Urinary bladder (tissue), 4 donors: ENCODE measurements around the gene ADM2. TPM values are rescaled to one million over a fixed set of nuclear protein-coding genes. Genes with fewer than 3 reads are reported as not detected.

ENCODE experiments used
- DNase-seq: peaks from one replicate; pipeline ENCODE4 v3.0.0-alpha.2; 2015; ENCODE audit errors: extremely low spot score
- H3K27ac ChIP-seq: one replicate; pipeline ENCODE4 v1.5.1; 2013; ENCODE audit warnings: low read depth, mild to moderate bottlenecking, moderate library complexity
- H3K36me3 ChIP-seq: one replicate; pipeline ENCODE4 v1.6.1; 2013; ENCODE audit warnings: mild to moderate bottlenecking, moderate library complexity; ENCODE audit not compliant: insufficient read depth
- H3K4me1 ChIP-seq: one replicate; pipeline ENCODE4 v1.6.1; 2013; ENCODE audit warnings: mild to moderate bottlenecking, moderate library complexity; ENCODE audit not compliant: insufficient read depth
- H3K4me3 ChIP-seq: one replicate; pipeline ENCODE4 v1.5.1; 2013; ENCODE audit warnings: low read depth, low read length
- WGBS: extraction: QIAGEN DNeasy Blood & Tissue Kit; methylation state at CpG from one replicate; pipeline ENCODE4 v1.1.7; 2013; 5-methylcytosine and 5-hydroxymethylcytosine counted together
- polyA plus RNA-seq: library from polyadenylated mRNA; stranded (reverse); fragments of 200-250 nt; gene quantifications from one replicate; pipeline ENCODE4 v1.2.3, GENCODE V29; 2013
- total RNA-seq: library from RNA; depleted of rRNA; stranded (reverse); fragments of >200 nt; gene quantifications from one replicate; pipeline ENCODE4 v1.2.3, GENCODE V29; 2014
- donor health status: healthy with polysubstance abuse.
- donor health status: healthy.

ADM2 gene
- total and polyA plus RNA-seq, 2 donors, result 0.11 to 0.37 TPM

DNA sequence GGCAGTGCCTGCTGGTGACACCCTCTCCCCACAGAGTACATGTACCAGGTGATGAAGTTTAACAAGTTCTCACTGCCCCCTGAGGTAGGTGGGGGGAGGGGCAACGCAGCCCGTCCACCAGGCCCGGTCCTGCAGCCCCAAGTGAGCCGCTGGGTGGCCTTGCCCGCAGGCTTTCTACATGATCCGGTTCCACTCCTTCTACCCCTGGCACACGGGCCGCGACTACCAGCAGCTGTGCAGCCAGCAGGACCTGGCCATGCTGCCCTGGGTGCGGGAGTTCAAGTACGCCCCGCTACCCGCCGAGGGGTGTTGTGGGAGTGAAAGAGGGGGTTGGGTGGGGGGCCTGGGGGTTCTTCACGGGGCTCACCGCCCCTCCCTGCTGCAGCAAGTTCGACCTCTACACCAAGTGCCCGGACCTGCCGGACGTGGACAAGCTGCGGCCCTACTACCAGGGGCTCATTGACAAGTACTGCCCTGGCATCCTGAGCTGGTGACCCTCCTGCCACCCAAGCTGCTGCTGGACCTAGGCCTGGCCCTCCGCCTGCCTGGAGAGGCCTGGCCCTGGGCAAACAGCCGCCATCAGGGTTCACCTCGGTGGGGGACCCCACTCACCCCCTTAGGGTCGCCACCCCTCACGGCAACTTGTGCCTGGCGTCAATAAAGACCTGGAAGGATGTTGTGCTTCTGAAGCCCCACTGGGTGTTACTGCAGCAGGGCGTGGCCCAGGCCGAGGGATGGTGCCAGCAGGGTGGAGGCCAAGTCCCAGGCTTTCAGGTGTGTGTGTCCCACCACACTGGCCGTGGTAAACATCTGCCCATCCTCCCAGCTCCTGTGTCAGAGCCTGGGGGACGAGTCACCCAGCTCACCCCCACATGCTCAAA lies 8.3 kb downstream of the ADM2 start:
- 76% methylated on average over 31 of the region's 31 CpGs for WGBS
- no peak for DNase-seq
- H3K27ac ChIP-seq, result no peak overlapping the region
- H3K36me3 ChIP-seq, result no peaks in the 10 kb centered on the region
- no peaks in the 10 kb centered on the region for H3K4me1 ChIP-seq
- H3K4me3 ChIP-seq, result no peak overlapping the region

DNA sequence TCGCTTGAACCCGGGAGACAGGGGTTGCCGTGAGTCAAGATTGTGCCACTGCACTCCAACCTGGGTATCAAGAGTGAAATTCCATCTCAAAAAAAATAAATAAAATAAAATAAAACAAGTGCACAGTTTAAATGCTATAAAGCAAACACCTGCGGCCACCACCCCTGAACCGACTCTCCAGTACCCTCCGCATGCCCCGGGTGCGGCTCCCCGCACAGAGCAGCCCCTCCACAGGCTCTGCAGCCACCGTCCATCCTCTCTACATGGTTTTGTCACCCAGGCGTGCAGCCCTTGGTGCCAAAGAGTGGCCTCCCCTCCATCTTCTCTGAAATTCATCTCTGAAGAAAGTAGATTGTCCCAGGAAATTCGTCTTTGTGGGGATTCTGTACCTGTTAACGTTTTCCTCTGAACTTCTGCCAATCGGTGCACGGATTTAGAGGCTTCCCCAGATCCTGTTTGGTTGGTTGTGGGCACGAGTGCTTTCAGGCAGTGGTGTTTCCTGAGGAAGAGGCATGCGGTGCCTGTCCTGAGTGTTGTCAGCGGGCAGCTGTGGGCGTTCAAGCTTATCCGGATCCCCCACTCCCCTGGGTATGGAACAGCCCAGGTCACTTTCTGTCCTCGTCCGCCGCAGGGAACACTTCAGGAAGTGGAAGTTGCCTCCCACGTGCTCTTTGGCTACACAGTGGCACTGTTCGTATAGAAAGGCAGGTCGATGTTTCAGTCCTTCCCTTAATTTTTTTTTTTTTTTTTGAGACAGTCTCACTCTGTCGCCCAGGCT lies 9.4 kb downstream of the ADM2 start:
- H3K27ac ChIP-seq, result no peak overlapping the region
- no peak overlapping the region for H3K4me3 ChIP-seq
- DNase-seq, result no peak
- H3K4me1 ChIP-seq, result no peaks in the 10 kb centered on the region
- no peaks in the 10 kb centered on the region for H3K36me3 ChIP-seq
- 69% methylated on average over 27 of the region's 27 CpGs for WGBS

DNA sequence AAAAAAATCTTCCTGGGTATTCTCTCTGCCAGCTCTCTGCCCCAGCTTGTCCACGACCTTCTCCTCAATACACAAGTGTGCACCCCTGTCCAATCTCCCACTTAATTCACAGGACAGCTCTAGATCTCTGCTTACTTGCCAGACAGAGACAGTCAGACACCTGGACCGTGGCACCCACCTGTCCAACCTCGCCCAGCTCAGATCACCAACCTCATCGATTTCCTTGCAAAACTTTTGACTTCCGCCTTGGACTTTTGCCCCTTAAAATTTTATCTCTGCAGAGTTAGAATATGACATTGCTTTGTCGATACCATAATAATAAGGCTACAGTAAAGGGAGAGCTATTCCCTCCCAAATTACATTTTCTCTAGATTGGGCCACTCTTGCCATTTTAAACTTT lies 15.8 kb downstream of the ADM2 start:
- H3K4me1 ChIP-seq, result peaks cover 1% of the 10 kb centered on the region
- no peak overlapping the region for H3K4me3 ChIP-seq
- no peaks in the 10 kb centered on the region for H3K36me3 ChIP-seq
- H3K27ac ChIP-seq, result no peak overlapping the region
- DNase-seq, result no peak
- 83% methylated on average over 6 of the region's 6 CpGs for WGBS

DNA sequence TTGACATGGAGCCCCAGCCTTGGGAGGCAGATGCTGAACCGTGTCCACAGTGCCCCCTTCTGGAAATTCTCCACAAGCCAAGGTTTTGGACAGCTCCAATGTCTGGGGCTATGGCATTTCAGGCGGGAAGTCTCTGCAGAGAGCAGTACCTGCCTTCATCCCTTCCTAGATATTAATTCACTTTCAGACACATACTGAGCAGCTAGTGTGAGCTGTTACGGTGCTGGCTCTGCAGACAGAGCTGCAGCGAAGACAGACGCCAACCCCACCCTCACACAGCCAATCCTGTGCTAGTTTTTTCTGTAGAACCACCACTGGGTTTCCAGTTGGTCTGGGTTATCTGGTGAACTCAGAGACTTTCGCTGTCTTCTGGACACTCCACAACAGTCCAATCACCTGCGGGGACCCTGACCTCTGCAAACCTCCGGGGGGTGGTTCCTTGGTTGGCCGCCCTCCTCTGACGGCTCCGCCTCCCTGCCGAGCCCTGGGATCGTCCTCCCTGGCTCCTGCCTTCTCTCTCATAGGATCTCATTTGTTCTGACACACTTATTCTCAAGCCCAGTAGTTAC lies 17.1 kb downstream of the ADM2 start:
- WGBS, result 12% methylated on average over 13 of the region's 13 CpGs
- no peak overlapping the region for H3K27ac ChIP-seq
- H3K36me3 ChIP-seq, result peaks cover 2% of the 10 kb centered on the region
- H3K4me3 ChIP-seq, result no peak overlapping the region
- peaks cover 1% of the 10 kb centered on the region for H3K4me1 ChIP-seq
- no peak for DNase-seq

DNA sequence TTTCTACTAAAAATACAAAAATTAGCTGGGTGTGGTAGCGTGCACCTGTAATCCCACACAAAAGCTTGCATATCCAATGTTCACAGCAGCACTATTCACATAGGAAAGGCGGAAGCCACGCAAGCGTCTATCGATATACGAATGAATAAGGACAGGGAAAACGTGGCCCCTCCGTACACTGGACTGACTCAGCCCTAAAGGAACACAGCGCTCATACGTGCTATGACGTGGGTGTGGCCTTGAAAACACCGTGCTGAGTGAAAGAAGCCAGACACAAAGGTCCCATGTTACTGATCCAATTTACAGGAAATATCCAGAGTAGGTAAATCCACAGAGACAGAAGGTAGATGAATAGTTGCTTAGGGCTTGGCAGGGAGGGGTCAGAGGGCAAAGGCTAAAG lies 19.1 kb downstream of the ADM2 start:
- no peak overlapping the region for H3K27ac ChIP-seq
- peaks cover 8% of the 10 kb centered on the region for H3K36me3 ChIP-seq
- H3K4me3 ChIP-seq, result no peak overlapping the region
- 87% methylated on average over 12 of the region's 12 CpGs for WGBS
- no peak for DNase-seq
- H3K4me1 ChIP-seq, result peaks cover 1% of the 10 kb centered on the region

DNA sequence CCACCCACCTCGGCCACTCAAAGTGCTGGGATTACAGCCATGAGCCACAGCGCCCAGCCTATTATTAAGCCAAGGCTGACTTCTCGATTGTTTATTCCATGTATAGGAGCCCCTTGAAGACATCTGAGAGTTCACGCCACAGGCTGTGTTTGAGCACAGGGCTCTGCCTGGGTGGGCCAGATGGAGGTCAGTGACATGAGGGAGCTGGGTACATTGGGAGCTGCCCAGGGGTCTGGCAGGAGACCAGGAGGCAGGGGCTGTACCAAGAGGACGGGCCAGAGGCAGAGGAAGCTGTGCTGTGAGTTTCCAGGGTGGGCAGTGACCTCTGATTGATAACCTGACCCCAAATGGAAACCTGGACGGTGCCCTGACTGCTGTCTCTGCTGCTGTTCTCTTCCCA lies 20.8 kb downstream of the ADM2 start:
- Histone ChIP-seq H3K4me3 (no peak overlapping the region), H3K36me3 (peaks cover 9% of the 10 kb centered on the region), H3K4me1 (peaks cover 1% of the 10 kb centered on the region), H3K27ac (no peak overlapping the region)
- DNase-seq, result no peak
- WGBS, result 75% methylated on average over 6 of the region's 6 CpGs

DNA sequence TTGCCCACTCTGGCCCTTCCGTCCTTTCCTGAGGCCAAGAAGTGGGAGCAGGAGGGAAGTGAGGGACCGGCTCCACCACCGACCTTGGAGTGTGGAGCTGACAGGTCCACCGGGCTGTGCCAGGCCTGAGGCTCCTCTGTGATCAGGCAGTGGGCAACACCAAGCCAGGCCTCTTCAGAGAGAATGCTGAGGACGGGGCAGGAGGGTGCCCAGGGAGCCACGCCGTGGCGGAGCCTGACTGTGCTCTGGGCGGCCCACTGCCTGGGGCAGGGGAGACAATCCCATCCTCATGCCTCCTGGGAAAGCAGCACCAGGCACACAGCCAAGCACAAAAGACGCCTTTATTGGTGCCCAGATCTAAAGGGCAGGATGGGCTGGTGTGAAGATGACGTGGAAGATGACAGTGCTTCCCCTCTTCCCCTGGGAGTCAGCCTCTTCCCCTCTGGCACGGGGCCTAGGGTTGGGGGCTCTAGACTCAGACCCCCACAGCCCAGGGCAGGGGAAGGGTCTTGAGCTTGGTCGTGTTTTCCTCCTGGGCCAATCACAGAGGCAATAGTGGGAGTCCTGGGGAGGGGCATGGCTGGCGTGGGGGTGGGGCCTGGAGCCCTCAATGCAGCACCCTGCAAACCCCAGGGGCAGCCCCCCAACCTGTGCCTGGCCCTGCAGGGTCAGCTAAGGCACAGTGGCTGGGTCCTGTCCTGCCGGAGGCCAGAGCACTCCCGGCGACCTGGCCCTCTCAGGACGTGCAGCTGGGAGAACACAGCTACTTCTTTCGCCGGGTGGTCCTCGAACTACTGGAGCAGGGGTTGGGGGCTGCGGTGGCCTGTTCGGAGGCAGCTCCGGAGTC lies 21.5 kb downstream of the ADM2 start:
- H3K4me3 ChIP-seq, result no peak overlapping the region
- peaks cover 9% of the 10 kb centered on the region for H3K36me3 ChIP-seq
- WGBS, result 79% methylated on average over 24 of the region's 24 CpGs
- no peak for DNase-seq
- H3K4me1 ChIP-seq, result peaks cover 1% of the 10 kb centered on the region
- H3K27ac ChIP-seq, result no peak overlapping the region

DNA sequence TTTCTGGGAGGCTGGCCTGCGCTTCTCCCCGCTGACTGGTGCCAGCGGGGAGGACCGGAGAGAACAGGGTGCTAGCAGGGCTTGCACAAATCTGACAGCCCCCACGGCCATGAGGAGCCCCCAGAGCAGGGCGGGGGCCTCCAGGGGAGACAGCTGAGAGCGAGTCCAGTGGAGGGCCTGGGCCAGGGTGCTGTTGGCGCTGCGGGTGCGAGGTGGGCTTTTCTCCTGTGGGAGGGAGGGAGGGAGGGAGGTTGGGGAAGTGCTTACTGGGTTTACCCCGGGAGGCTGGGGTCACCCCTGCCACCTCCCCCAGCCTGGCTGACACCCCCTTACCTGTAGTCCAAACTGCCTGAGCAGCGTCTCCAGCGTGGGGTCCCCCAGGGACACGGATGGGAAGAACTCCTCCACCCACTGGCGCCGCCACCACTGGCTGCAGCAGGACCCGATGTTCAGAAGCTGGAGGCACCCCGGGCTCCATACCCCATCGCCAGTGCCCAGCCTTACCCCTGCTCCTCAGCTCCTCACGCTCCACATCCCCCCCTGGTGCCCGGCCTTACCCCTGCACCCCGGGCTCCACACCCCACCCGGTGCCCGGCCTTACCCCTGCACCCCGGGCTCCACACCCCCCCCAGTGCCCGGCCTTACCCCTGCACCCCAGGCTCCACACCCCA lies 22.3 kb downstream of the ADM2 start:
- Histone ChIP-seq H3K27ac (no peak overlapping the region), H3K36me3 (peaks cover 9% of the 10 kb centered on the region), H3K4me3 (no peak overlapping the region), H3K4me1 (no peaks in the 10 kb centered on the region)
- no peak for DNase-seq
- 86% methylated on average over 26 of the region's 26 CpGs for WGBS

DNA sequence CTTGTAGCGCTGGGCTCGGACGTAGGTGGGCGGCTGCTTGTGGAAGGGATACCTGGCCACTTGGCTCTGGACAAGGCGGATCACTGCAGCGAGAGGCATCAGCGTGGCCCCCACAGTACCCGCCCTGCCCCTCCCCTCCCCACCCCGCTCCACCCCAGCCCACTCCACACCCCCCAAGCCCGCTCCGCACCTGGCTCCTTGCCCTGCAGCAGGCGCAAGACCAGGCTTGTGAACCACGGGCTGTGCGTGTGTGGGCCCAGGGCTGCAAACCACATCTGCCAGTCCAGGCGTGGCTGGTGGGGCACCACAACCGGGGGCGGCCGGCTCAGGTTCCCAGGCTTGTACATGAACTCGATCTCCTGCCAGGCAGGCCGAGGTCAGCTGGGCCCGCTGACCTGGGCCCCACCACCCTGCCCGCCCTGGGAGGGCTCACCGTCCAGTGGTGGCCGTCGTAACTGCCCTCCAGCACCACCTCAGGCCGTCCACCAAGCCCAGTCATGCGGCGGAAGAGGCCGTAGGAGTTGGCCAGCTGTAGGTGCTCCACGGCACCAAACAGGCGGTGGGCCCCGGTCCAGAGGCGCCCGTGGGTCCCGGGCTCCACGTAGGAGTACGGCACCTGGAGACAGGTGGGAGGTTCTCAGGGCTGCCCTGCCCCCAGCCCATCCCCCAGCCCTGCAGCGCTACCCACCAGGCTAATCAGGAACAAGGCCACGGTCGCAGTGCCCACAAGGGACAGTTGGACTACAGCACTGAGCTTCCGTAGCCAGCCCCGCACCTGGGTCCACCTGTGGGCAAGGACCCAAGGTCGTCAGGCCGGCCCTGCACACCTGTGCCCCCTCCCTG lies 23.2 kb downstream of the ADM2 start:
- Histone ChIP-seq H3K36me3 (peaks cover 9% of the 10 kb centered on the region), H3K4me1 (no peaks in the 10 kb centered on the region), H3K4me3 (no peak overlapping the region), H3K27ac (no peak overlapping the region)
- no peak for DNase-seq
- 89% methylated on average over 44 of the region's 44 CpGs for WGBS

DNA sequence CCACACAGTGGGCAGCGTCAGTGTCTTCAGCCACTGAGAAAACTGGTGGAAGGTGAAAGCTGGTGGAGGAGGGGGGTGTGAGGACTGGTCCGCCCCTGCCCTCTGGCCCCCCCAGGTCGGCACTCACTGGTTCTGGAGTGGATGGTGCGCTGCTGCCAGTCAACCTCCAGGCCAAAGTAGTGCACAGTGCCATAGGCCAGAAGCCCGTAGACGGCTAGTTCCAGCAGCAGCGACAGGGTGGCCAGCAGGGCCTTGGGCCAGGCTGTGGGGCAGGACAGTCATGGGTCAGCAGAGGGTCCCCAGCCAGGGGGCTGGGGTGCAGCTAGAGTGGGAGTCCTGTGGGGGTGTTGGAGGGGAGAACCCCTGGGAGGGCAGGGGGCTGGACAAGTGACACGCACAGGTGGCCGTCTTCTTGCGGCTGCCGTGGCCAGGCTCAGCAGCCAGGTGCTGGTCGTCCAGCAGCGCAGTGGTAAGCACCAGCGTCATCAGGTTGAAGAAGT lies 24.0 kb downstream of the ADM2 start:
- Histone ChIP-seq H3K27ac (no peak overlapping the region), H3K36me3 (peaks cover 9% of the 10 kb centered on the region), H3K4me1 (no peaks in the 10 kb centered on the region), H3K4me3 (no peak overlapping the region)
- DNase-seq, result no peak
- 91% methylated on average over 14 of the region's 14 CpGs for WGBS

DNA sequence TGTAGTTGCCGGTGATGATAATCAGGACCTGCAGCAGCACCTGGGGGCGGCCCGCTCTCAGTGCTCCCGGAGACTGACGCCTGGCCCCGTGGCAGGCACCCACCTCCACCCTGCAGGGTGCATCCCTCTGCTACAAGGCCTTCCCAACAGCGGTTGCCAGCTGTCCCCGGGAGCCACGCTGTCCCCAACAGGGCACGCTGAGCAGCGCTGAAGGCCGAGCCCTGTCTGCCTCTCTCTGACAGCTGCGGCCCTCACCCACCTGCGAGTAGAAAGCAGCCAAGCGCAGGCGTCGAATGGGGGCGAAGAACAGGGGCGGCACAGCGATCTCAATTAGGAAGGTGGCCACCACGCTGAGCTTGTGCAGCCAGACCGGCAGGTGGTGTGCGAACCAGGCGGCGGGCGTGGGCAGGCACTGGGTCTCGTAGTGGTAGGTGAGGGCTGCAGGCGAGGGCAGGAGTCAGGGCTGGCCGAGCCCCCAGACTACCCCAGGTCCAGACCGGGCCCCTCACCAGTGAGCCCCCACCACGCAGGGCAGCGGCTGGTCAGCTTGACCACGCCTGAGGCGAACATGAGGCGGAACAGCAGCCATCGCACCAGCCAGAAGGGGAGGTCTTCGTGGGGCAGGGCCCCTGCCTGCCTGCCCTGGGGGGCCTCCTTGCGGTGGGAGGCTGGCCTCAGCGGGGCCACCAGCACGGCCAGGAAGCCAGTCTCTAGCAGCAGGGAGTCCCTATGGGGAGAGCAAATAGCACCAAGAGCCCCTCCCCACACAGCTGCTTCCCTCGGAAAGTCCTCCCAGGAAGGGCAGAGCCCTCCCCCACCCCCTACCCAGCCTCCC lies 24.6 kb downstream of the ADM2 start:
- H3K27ac ChIP-seq, result no peak overlapping the region
- WGBS, result 87% methylated on average over 41 of the region's 41 CpGs
- peak overlapping the region; percentile 78 for H3K4me3 ChIP-seq
- peaks cover 9% of the 10 kb centered on the region for H3K36me3 ChIP-seq
- DNase-seq, result no peak
- H3K4me1 ChIP-seq, result no peaks in the 10 kb centered on the region
